ENCODE data around the gene OR6X1. TPM values are rescaled to one million over a fixed set of nuclear protein-coding genes. Genes with fewer than 3 reads are reported as not detected.

OR6X1 gene
- total RNA-seq, 1 experiment from 2014 or later, result not detected

- H3K27ac Mint-ChIP-seq, result no peak overlapping the region
- peaks cover 32% of the 10 kb centered on the region for H3K9me3 Mint-ChIP-seq
- peaks cover 30% of the 10 kb centered on the region for H3K4me1 Mint-ChIP-seq
- CTCF ChIA-PET, result interaction anchor here (1.2 kb wide), 1 partner anchor 91 kb away, joined by 3 read pairs; no protein-coding TSS in a partner anchor
- H3K27me3 Mint-ChIP-seq (ENCODE audit: low read depth), result peaks cover 2% of the 10 kb centered on the region
- TF ChIP-seq ZNF121 (CRISPR knock-in tag; IDR thresholded peaks at IDR 0.05), result no peak
- TF ChIP-seq JAZF1 (CRISPR knock-in tag; IDR thresholded peaks at IDR 0.05), result no peak
- no peak for TF ChIP-seq TP53 (CRISPR knock-in tag; IDR thresholded peaks at IDR 0.05)
- TF ChIP-seq ZMAT4 (CRISPR knock-in tag; IDR thresholded peaks at IDR 0.05), result no peak
- no peak for TF ChIP-seq E2F1 (CRISPR knock-in tag; IDR thresholded peaks at IDR 0.05)
- TF ChIP-seq MXD4 (CRISPR knock-in tag; IDR thresholded peaks at IDR 0.05; ENCODE audit: borderline replicate concordance), result no peak
- TF ChIP-seq ZNF232 (CRISPR knock-in tag; IDR thresholded peaks at IDR 0.05), result no peak
- no peak for TF ChIP-seq HMGA2 (CRISPR knock-in tag; IDR thresholded peaks at IDR 0.05)
- TF ChIP-seq ETV6 (CRISPR knock-in tag; IDR thresholded peaks at IDR 0.05), result no peak
- TF ChIP-seq JUN (CRISPR knock-in tag; IDR thresholded peaks at IDR 0.05), result no peak
- no peak for TF ChIP-seq STAT6 (CRISPR knock-in tag; conservative IDR thresholded peaks at IDR 0.05; ENCODE audit: low read depth)
- no peak for TF ChIP-seq ZNF138 (CRISPR knock-in tag; conservative IDR thresholded peaks at IDR 0.05)
- TF ChIP-seq, protein P1, sequence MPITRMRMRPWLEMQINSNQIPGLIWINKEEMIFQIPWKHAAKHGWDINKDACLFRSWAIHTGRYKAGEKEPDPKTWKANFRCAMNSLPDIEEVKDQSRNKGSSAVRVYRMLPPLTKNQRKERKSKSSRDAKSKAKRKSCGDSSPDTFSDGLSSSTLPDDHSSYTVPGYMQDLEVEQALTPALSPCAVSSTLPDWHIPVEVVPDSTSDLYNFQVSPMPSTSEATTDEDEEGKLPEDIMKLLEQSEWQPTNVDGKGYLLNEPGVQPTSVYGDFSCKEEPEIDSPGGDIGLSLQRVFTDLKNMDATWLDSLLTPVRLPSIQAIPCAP (CRISPR knock-in tag; IDR thresholded peaks at IDR 0.05), result no peak
- TF ChIP-seq ZNF396 (CRISPR knock-in tag; IDR thresholded peaks at IDR 0.05; ENCODE audit: borderline replicate concordance), result no peak
- peaks cover 19% of the 10 kb centered on the region for H3K36me3 Mint-ChIP-seq
- DNase-seq (ENCODE audit: low spot score), result no peak
- POLR2A ChIA-PET, result interaction anchor here (1.2 kb wide), 1 partner anchor 125 kb away, joined by 4 read pairs; no protein-coding TSS in a partner anchor
- H3K4me3 Mint-ChIP-seq, result no peak overlapping the region
- no peak for ATAC-seq
These were observed 43.8 kb upstream of the OR6X1 start for GRCh38 chr11:123798079-123798478.

DNA sequence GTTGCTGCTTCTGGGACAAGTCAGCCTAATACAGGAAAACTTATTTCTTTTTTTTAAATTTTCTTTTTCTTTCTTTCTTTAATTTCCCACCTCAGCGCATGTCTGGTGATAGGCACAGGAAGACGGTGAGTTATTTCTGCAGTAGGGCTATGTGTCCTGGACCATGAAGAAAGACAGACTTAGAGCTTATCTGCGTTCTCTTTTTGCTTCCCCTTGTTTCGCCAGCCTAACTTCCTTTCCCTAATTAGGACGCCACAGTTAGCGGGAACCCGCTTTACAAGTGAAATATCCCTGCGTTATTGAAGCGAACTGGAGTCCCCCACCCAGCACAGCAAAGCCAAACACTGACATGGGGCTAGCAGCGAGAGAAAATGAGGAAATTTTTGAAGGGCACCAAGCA lies 43.2 kb upstream of the OR6X1 start:
- ChIA-PET POLR2A (no interaction called here), CTCF (no interaction called here)
- Mint-ChIP-seq H3K4me1 (peaks cover 27% of the 10 kb centered on the region), H3K27me3 (ENCODE audit: low read depth) (peaks cover 2% of the 10 kb centered on the region), H3K36me3 (peaks cover 25% of the 10 kb centered on the region), H3K4me3 (no peak overlapping the region), H3K27ac (no peak overlapping the region), H3K9me3 (peaks cover 36% of the 10 kb centered on the region)
- no peak; the same call in 1 of the 2 replicates for ATAC-seq
- TF ChIP-seq E2F5 (CRISPR knock-in tag; IDR thresholded peaks at IDR 0.05), result no peak
- no peak for TF ChIP-seq NFYB (CRISPR knock-in tag; conservative IDR thresholded peaks at IDR 0.05; ENCODE audit: low read depth)
- no peak for TF ChIP-seq MAX (CRISPR knock-in tag; IDR thresholded peaks at IDR 0.05)
- no peak for TF ChIP-seq STAT6 (CRISPR knock-in tag; conservative IDR thresholded peaks at IDR 0.05; ENCODE audit: low read depth)
- no peak for TF ChIP-seq ATF1 (CRISPR knock-in tag; IDR thresholded peaks at IDR 0.05)
- TF ChIP-seq ETV6 (CRISPR knock-in tag; IDR thresholded peaks at IDR 0.05), result no peak
- DNase-seq (ENCODE audit: low spot score), result no peak
